Stomach (tissue), 9 donors: ENCODE results near the gene RHOJ. TPM values are rescaled to one million over a fixed set of nuclear protein-coding genes. Genes with fewer than 3 reads are reported as not detected.
"Not testable (repeated sequence)": the region's sequence is repeated elsewhere in the genome, so short reads cannot be mapped to it uniquely, and the experiment has no call there.

Experiments used
- DNase-seq, 2 donors: peaks; one replicate each; pipeline versions ENCODE4 v3.0.0 to v3.0.0-alpha.2; 2013 to 2019
- H3K27ac ChIP-seq, 5 donors: fragments of 200-600 bp in 4 of 5; sonication (generic) in 4 of 5; one replicate each; pipeline ENCODE4 v1.5.1; 2013 to 2019; ENCODE audit warnings: mild to moderate bottlenecking in 1 of 5, moderate library complexity in 1 of 5
- H3K27me3 ChIP-seq, 3 donors: fragments of 200-600 bp; sonication (generic); one replicate each; pipeline ENCODE4 v1.5.1; 2017 to 2019; ENCODE audit warnings: mixed run types in 1 of 3
- H3K36me3 ChIP-seq, 4 donors: fragments of 200-600 bp; sonication (generic); 1 replicate in 3 of 4; 2 replicates in 1 of 4; pipeline ENCODE4 v1.5.1; 2016 to 2019
- H3K4me1 ChIP-seq, 4 donors: fragments of 200-600 bp; sonication (generic); one replicate each; pipeline ENCODE4 v1.5.1; 2016 to 2019
- H3K4me3 ChIP-seq, 4 donors: fragments of 200-600 bp; sonication (generic) in 3 of 4; one replicate each; pipeline ENCODE4 v1.5.1; 2016 to 2019; ENCODE audit warnings: mild to moderate bottlenecking in 1 of 4
- H3K9me3 ChIP-seq, 4 donors: fragments of 200-600 bp; sonication (generic); one replicate each; pipeline ENCODE4 v1.5.1; 2016 to 2019
- CTCF ChIP-seq, 7 experiments: fragments of 450-650 bp in 4 of 7; fragments of 200-600 bp in 3 of 7; sonication (generic) in 3 of 7; IDR thresholded peaks; one replicate each; pipeline ENCODE4 v1.5.1; 2016 to 2019; ENCODE audit warnings: antibody characterized with exemption in 7 of 7, control low read depth in 2 of 7, mild to moderate bottlenecking in 1 of 7
- EP300 ChIP-seq: sonication (generic); formaldehyde crosslinking; IDR thresholded peaks from one replicate; pipeline ENCODE4 v1.6.1; 2017; ENCODE audit warnings: antibody characterized with exemption
- POLR2A ChIP-seq, 4 donors: fragments of 450-650 bp; IDR thresholded peaks; one replicate each; pipeline ENCODE4 v1.6.1; 2016; ENCODE audit warnings: antibody characterized with exemption in 4 of 4, control low read depth in 2 of 4, mild to moderate bottlenecking in 1 of 4, moderate library complexity in 1 of 4
- POLR2AphosphoS5 ChIP-seq, 3 donors: sonication (generic); formaldehyde crosslinking; IDR thresholded peaks; one replicate each; pipeline ENCODE4 v1.6.1; 2016; ENCODE audit warnings: antibody characterized with exemption in 3 of 3
- WGBS, 5 donors: extraction: QIAGEN DNeasy Blood & Tissue Kit in 3 of 5; methylation state at CpG; one replicate each; pipeline versions ENCODE4 v1.1.5 to v1.1.7; 2013 to 2018; 5-methylcytosine and 5-hydroxymethylcytosine counted together
- intact Hi-C: fragments of 100-400 bp; cut with DNase I; formaldehyde crosslinking; loops from one replicate; pipeline ENCODE4 v1.15.1; 2023; ENCODE audit warnings: low total_unique reads
- polyA plus RNA-seq, 3 donors: library from polyadenylated mRNA; stranded (reverse); fragments of 200-250 nt; gene quantifications; one replicate each; pipeline ENCODE4 v1.2.3, GENCODE V29; 2013
- total RNA-seq, 5 donors: library from RNA; depleted of rRNA; stranded (reverse); fragments of >200 nt; gene quantifications; one replicate each; pipeline versions ENCODE4 v1.1.0 to v1.2.3, GENCODE V29; 2014 to 2016
- donor health status: healthy with polysubstance abuse.
- donor health status: Bipolar disorder and iron deficiency.
- donor health status: healthy.

RHOJ gene
- total and polyA plus RNA-seq, 8 donors = 2.2 to 18.5 (median 6.5) TPM

DNA sequence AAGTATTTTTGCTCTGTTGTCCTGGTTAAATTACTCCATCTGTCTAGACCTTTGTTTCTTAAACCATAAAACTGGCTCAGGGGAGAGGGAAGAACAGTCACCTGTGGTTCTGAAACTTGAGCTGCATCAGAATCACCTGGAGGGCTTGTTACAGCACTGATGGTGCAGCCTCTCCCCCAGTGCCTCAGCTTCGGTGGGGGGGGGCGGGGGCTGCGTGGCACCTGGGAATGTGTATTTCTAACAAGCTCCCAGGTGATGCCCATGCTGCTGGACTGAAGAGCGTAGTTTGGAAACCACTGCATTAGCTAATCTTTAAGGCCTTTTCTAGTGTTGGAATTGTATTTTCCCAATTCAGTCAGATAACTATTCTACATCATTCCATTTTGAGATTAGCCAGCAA lies 71.8 kb downstream of the RHOJ start:
- no peaks in the 10 kb centered on the region for H3K36me3 ChIP-seq

DNA sequence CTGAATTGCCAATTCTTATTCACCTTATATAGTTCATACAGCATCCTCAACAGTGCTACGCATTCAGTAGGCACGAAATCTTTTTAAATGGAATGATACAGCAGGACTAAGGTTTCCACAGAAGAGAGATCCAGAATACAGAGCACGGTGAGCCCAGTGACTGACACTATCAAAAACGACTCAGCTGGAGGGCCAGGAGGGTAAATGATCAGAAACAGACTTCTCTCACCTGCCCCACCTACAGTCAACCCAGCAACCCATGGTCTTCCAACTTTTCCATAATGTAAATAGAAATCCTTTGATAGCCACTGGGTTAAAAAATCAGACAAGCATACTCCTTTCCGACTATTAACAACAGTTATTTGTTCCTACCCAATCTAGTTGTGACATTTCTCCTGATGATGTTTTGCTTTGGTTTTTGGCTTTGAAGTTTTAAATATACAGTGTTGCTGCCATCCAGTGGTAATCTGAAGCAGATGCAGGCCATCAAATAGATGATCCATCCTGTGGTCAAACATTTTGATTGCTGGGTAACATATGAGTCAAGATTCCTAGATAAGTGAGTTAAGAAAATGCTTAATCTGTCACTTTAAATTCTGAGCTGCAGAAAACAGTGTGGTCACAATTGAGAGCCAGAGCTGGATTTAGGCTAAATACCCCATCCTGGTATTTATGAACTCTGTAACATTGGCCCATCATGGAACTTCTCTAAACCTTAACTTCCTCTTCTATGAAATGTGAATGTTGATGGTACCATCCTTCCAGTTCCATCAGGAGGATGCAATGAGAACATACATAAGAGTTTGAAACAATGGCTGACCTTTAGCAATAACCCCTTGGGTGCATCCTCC lies 72.5 kb downstream of the RHOJ start:
- Histone ChIP-seq H3K9me3 (no peaks in the 10 kb centered on the region), H3K27ac (no peak overlapping the region), H3K4me3 (no peak overlapping the region), H3K27me3 (no peaks in the 10 kb centered on the region), H3K36me3 (no peaks in the 10 kb centered on the region), H3K4me1 (peaks cover 0 to 31% (median 0%) of the 10 kb centered on the region in 4 donors)
- TF ChIP-seq CTCF (IDR thresholded peaks at IDR 0.05) = peak in 5 of 7 experiments; percentile 65 to 78 (median 68)
- TF ChIP-seq EP300 = no peak
- WGBS, 5 donors = 43 to 51% (median 46%) methylated on average over 5 of the region's 5 CpGs
- intact Hi-C loops = loop anchor here (10.0 kb wide), 2 partner anchors 102 to 1092 kb away; no protein-coding TSS in a partner anchor
- peak in 1 of 2 donors; percentile 67 for DNase-seq

More for the DNA sequence above, 71.8 kb downstream of the RHOJ start:
- intact Hi-C loops = loop anchor here (10.0 kb wide), 2 partner anchors 101 to 1091 kb away; no protein-coding TSS in a partner anchor
- no peaks in the 10 kb centered on the region for H3K9me3 ChIP-seq
- no peak overlapping the region for H3K4me3 ChIP-seq
- H3K27me3 ChIP-seq = no peaks in the 10 kb centered on the region
- no peak for DNase-seq
- WGBS, 5 donors = 55 to 81% (median 69%) methylated on average over 4 of the region's 4 CpGs
- peak overlapping the region in 1 of 5 donors; percentile 13 for H3K27ac ChIP-seq
- TF ChIP-seq CTCF (IDR thresholded peaks at IDR 0.05) (no peak), POLR2AphosphoS5 (IDR thresholded peaks at IDR 0.05) (no peak), POLR2A (IDR thresholded peaks at IDR 0.05) (no peak), EP300 (no peak)
- H3K4me1 ChIP-seq = peaks cover 0 to 31% (median 0%) of the 10 kb centered on the region in 4 donors

DNA sequence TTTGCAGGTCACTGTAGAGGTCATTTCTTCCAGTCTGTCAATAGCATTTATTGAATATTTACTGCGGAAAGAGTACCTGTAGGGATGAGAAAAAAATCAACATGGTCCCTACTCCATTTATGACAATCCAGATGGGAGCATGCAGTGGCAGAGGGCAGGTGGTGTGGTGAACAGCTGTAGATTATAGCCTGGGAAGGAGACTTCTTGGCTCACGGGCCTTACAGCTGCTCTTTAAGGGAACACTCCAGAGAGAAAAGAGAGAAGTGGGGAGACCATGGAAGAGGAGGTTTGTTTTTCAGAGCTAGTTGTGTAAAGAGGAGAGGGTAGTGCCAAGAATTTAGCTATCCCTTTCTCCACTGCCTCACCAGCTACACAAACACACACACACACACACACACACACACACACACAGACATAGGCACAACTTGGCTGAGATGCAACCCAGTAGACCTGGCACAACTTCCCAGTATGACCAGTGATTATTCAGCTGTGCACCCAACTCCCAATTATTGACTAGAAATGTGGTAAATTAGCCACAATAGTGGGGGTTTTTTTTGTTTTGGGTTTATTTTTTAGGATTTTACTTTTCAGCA lies 73.4 kb downstream of the RHOJ start:
- Histone ChIP-seq H3K27me3 (no peaks in the 10 kb centered on the region), H3K4me1 (peaks cover 0 to 38% (median 2%) of the 10 kb centered on the region in 4 donors), H3K9me3 (no peaks in the 10 kb centered on the region), H3K36me3 (no peaks in the 10 kb centered on the region), H3K4me3 (no peak overlapping the region), H3K27ac (no peak overlapping the region)
- 41 to 64% (median 58%) methylated on average over 2 of the region's 2 CpGs for WGBS, 5 donors
- intact Hi-C loops = loop anchor here (10.0 kb wide), 2 partner anchors 103 to 1093 kb away; no protein-coding TSS in a partner anchor
- DNase-seq = no peak
- TF ChIP-seq POLR2A (IDR thresholded peaks at IDR 0.05) (no peak), EP300 (no peak), CTCF (IDR thresholded peaks at IDR 0.05) (no peak), POLR2AphosphoS5 (IDR thresholded peaks at IDR 0.05) (no peak)

GRCh38 chr14:63279933-63280332 lies 75.7 kb downstream of the RHOJ start:
- H3K4me1 ChIP-seq = peaks cover 0 to 36% (median 9%) of the 10 kb centered on the region in 4 donors
- intact Hi-C loops = loop anchor here (10.0 kb wide), 2 partner anchors 105 to 1095 kb away; no protein-coding TSS in a partner anchor
- not testable (repeated sequence) for H3K36me3 ChIP-seq, H3K9me3 ChIP-seq, DNase-seq, H3K4me3 ChIP-seq, H3K27me3 ChIP-seq, H3K27ac ChIP-seq
- 92 to 95% (median 94%) methylated on average over 4 of the region's 4 CpGs for WGBS, 5 donors
